OCI-LY1 (cell line): ENCODE measurements around the gene ANKS6.

Source experiments
- CTCF ChIP-seq: fragments of 200-600 bp; sonication (generic), shearing (Covaris generic); IDR thresholded peaks from 2 replicates; pipeline ENCODE4 v1.5.1; 2017; ENCODE audit warnings: mild to moderate bottlenecking, antibody characterized with exemption, low read length, moderate library complexity, mixed read lengths
- EZH2 ChIP-seq: fragments of 200-600 bp; sonication (generic), shearing (Covaris generic); IDR thresholded peaks from 2 replicates; pipeline ENCODE4 v1.8.0; 2017; ENCODE audit warnings: borderline replicate concordance, mixed run types, mild to moderate bottlenecking, antibody characterized with exemption, low read length, moderate library complexity, mixed read lengths

DNA sequence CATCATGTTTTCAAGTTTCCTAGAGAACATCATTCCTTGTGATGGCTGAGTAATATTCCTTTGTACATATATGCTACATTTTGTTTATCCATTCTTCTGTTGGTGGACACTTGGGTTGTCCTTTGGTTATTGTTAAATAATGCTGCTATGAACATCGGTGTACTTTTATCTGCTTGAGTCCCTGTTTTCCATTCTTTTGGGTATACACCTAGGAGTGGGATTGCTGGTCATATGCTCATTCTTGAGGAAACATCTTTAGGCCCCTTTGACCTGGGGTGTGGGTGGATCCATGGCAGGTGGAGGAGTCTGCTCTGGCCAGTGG lies 36.4 kb upstream of the ANKS6 start:
- TF ChIP-seq CTCF (no peak), EZH2 (no peak)
